ENCODE results near the gene RAI1.

RAI1 gene

DNA sequence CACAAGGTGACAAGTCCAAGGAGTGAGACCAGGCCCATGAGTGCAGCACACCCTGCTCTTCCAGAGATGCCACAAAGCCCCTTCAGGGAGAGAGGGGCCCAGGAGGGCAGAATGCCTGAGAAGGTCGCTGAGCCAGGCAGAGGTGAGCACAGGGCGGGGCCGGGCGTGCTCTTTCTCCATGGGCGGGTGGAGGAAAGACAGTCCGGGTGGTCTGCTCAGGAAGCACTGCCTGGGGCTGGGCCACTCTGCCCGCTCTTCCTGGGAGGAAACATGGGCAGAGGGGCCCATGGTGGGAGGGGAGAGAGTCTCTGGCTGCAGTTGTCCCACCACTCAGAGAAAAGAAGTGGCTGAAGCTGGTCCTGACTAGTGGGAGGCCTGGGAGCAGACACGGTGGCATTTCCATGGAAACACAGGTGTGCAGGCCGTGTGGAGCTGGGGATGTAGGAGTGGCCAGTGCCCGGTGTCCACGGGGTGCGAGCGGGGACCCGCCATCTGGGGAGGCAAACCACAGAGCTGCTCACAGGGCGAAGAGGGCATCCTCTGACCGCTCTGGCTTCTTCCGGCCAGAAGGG, 165.9 kb downstream of the RAI1 start:
- no peak overlapping the region for H3K4me2 ChIP-seq (ENCODE audit: low read length, poor library complexity, severe bottlenecking)
- no peak overlapping the region for H3K14ac ChIP-seq (ENCODE audit: low read length in 2 of 2)
- WGBS, result 82% methylated on average over 17 of the region's 17 CpGs
- H4K91ac ChIP-seq (ENCODE audit: low read length), result no peak overlapping the region
- H2AK5ac ChIP-seq (ENCODE audit: low read length, severe bottlenecking), result no peak overlapping the region
- peaks cover 32% of the 10 kb centered on the region for H3K4me1 ChIP-seq (ENCODE audit: control insufficient read depth, insufficient read depth, low read depth, low read length)
- H2AFZ ChIP-seq (ENCODE audit: low read depth, low read length), result no peak overlapping the region
- no peak for DNase-seq
- no peak overlapping the region for H3K27ac ChIP-seq (ENCODE audit: low read length, poor library complexity, severe bottlenecking)
- H3K27me3 ChIP-seq (ENCODE audit: control insufficient read depth in 1 of 2, insufficient read depth in 1 of 2, low read length in 2 of 2), result no peaks in the 10 kb centered on the region
- H3K79me1 ChIP-seq (replicated peaks; ENCODE audit: low read length, poor library complexity, severe bottlenecking), result no peaks in the 10 kb centered on the region
- no peak overlapping the region for H2BK120ac ChIP-seq (ENCODE audit: low read depth, low read length)
- no peak overlapping the region for H2BK12ac ChIP-seq (ENCODE audit: low read length in 2 of 2)
- H3K9me3 ChIP-seq (ENCODE audit: control insufficient read depth, low read length), result no peaks in the 10 kb centered on the region
- no peak overlapping the region for H3K9ac ChIP-seq (ENCODE audit: low read length)
- peaks cover 15 to 49% of the 10 kb centered on the region in 2 experiments for H3K36me3 ChIP-seq (ENCODE audit: control insufficient read depth in 1 of 2, insufficient read depth in 2 of 2, low read depth in 1 of 2, low read length in 2 of 2)
- H2BK5ac ChIP-seq (ENCODE audit: low read depth, low read length, poor library complexity, severe bottlenecking), result no peak overlapping the region
- no peak overlapping the region for H4K8ac ChIP-seq (ENCODE audit: low read length)
- no peak overlapping the region for H3K23ac ChIP-seq (ENCODE audit: low read length in 2 of 2)
- H3K18ac ChIP-seq (ENCODE audit: low read depth in 1 of 2, low read length in 2 of 2), result no peak overlapping the region
- no peak overlapping the region for H3K4ac ChIP-seq (ENCODE audit: low read depth in 1 of 2, low read length in 2 of 2)
- H3K4me3 ChIP-seq (ENCODE audit: insufficient read depth in 1 of 2, low read depth in 1 of 2, low read length in 2 of 2), result peak overlapping the region in 1 of 2 experiments; percentile 14
- no peak overlapping the region for H2BK15ac ChIP-seq (ENCODE audit: low read depth, poor library complexity, severe bottlenecking)

GRCh38 chr17:17847726-17848125, 166.5 kb downstream of the RAI1 start:
- no peak overlapping the region for H3K4me3 ChIP-seq (ENCODE audit: insufficient read depth in 1 of 2, low read depth in 1 of 2, low read length in 2 of 2)
- DNase-seq, result no peak
- peaks cover 15 to 52% of the 10 kb centered on the region in 2 experiments for H3K36me3 ChIP-seq (ENCODE audit: control insufficient read depth in 1 of 2, insufficient read depth in 2 of 2, low read depth in 1 of 2, low read length in 2 of 2)
- no peak overlapping the region for H2BK15ac ChIP-seq (ENCODE audit: low read depth, poor library complexity, severe bottlenecking)
- H3K79me1 ChIP-seq (replicated peaks; ENCODE audit: low read length, poor library complexity, severe bottlenecking), result no peaks in the 10 kb centered on the region
- no peak overlapping the region for H3K14ac ChIP-seq (ENCODE audit: low read length in 2 of 2)
- H3K27ac ChIP-seq (ENCODE audit: low read length, poor library complexity, severe bottlenecking), result no peak overlapping the region
- no peak overlapping the region for H3K4me2 ChIP-seq (ENCODE audit: low read length, poor library complexity, severe bottlenecking)
- no peaks in the 10 kb centered on the region for H3K9me3 ChIP-seq (ENCODE audit: control insufficient read depth, low read length)
- no peak overlapping the region for H2AK5ac ChIP-seq (ENCODE audit: low read length, severe bottlenecking)
- H2BK120ac ChIP-seq (ENCODE audit: low read depth, low read length), result no peak overlapping the region
- H3K18ac ChIP-seq (ENCODE audit: low read depth in 1 of 2, low read length in 2 of 2), result no peak overlapping the region
- no peak overlapping the region for H2BK12ac ChIP-seq (ENCODE audit: low read length in 2 of 2)
- H3K4ac ChIP-seq (ENCODE audit: low read depth in 1 of 2, low read length in 2 of 2), result no peak overlapping the region
- H3K27me3 ChIP-seq (ENCODE audit: control insufficient read depth in 1 of 2, insufficient read depth in 1 of 2, low read length in 2 of 2), result no peaks in the 10 kb centered on the region
- no peak overlapping the region for H4K8ac ChIP-seq (ENCODE audit: low read length)
- no peak overlapping the region for H3K23ac ChIP-seq (ENCODE audit: low read length in 2 of 2)
- peaks cover 32% of the 10 kb centered on the region for H3K4me1 ChIP-seq (ENCODE audit: control insufficient read depth, insufficient read depth, low read depth, low read length)
- H4K91ac ChIP-seq (ENCODE audit: low read length), result no peak overlapping the region
- H3K9ac ChIP-seq (ENCODE audit: low read length), result no peak overlapping the region
- WGBS, result 96% methylated on average over 2 of the region's 5 CpGs
- H2BK5ac ChIP-seq (ENCODE audit: low read depth, low read length, poor library complexity, severe bottlenecking), result no peak overlapping the region
- H2AFZ ChIP-seq (ENCODE audit: low read depth, low read length), result no peak overlapping the region

DNA sequence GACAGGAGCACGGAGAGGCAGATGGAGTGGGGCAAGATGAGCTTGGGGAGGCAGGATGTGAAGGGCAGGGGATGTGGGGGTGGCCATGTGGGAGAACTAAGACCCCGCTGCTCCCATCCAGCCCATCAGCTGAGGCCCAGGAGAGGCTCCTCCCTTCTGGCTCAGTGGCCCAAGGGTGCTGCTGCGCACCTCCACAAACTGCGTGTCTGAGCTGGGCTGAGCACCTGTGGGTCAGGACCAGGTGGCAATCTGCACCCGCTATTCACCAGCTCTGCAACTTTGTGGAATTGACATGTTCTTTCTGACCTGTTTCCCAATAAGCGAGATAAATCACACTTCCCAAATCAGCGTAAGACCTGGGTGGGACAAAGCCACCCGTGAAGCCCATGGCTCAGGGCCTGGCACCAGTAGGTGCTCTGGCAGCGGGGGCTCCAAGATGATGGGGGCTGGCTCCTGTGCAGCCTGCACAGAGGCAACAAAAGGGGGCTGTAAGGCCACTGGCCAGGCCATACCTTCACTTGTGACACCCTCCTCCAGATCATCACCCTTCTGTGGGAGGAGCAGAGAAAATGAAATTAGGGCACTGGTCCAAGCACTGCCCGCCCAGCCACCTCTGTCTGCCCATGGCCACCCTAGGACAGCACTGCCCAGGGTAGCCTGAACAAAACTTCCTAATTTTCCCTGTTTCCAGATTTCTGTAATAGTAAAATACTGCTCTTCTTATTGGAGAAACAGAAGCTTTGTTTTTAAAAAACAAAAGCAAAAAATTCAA, 167.2 kb downstream of the RAI1 start:
- Histone ChIP-seq H3K23ac (ENCODE audit: low read length in 2 of 2) (no peak overlapping the region), H3K36me3 (ENCODE audit: control insufficient read depth in 1 of 2, insufficient read depth in 2 of 2, low read depth in 1 of 2, low read length in 2 of 2) (peaks cover 19 to 54% of the 10 kb centered on the region in 2 experiments), H4K91ac (ENCODE audit: low read length) (no peak overlapping the region), H2BK5ac (ENCODE audit: low read depth, low read length, poor library complexity, severe bottlenecking) (no peak overlapping the region), H3K79me1 (replicated peaks; ENCODE audit: low read length, poor library complexity, severe bottlenecking) (no peaks in the 10 kb centered on the region), H3K27me3 (ENCODE audit: control insufficient read depth in 1 of 2, insufficient read depth in 1 of 2, low read length in 2 of 2) (no peaks in the 10 kb centered on the region), H2AK5ac (ENCODE audit: low read length, severe bottlenecking) (no peak overlapping the region), H3K9me3 (ENCODE audit: control insufficient read depth, low read length) (no peaks in the 10 kb centered on the region), H2AFZ (ENCODE audit: low read depth, low read length) (no peak overlapping the region), H2BK12ac (ENCODE audit: low read length in 2 of 2) (peak overlapping the region in 1 of 2 experiments; percentile 7), H3K4me1 (ENCODE audit: control insufficient read depth, insufficient read depth, low read depth, low read length) (peaks cover 32% of the 10 kb centered on the region), H2BK120ac (ENCODE audit: low read depth, low read length) (no peak overlapping the region), H3K4me2 (ENCODE audit: low read length, poor library complexity, severe bottlenecking) (no peak overlapping the region), H3K27ac (ENCODE audit: low read length, poor library complexity, severe bottlenecking) (no peak overlapping the region), H3K14ac (ENCODE audit: low read length in 2 of 2) (no peak overlapping the region), H3K4me3 (ENCODE audit: insufficient read depth in 1 of 2, low read depth in 1 of 2, low read length in 2 of 2) (no peak overlapping the region), H3K4ac (ENCODE audit: low read depth in 1 of 2, low read length in 2 of 2) (peak overlapping the region in 1 of 2 experiments; percentile 10), H3K18ac (ENCODE audit: low read depth in 1 of 2, low read length in 2 of 2) (no peak overlapping the region), H2BK15ac (ENCODE audit: low read depth, poor library complexity, severe bottlenecking) (no peak overlapping the region), H4K8ac (ENCODE audit: low read length) (no peak overlapping the region), H3K9ac (ENCODE audit: low read length) (peak overlapping the region; percentile 67)
- 94% methylated on average over 10 of the region's 10 CpGs for WGBS
- no peak for DNase-seq

- Histone ChIP-seq H3K27me3 (ENCODE audit: control insufficient read depth in 1 of 2, insufficient read depth in 1 of 2, low read length in 2 of 2) (no peaks in the 10 kb centered on the region), H2BK15ac (ENCODE audit: low read depth, poor library complexity, severe bottlenecking) (peak overlapping the region; percentile 46), H3K9ac (ENCODE audit: low read length) (peak overlapping the region; percentile 67), H2BK5ac (ENCODE audit: low read depth, low read length, poor library complexity, severe bottlenecking) (no peak overlapping the region), H3K4ac (ENCODE audit: low read depth in 1 of 2, low read length in 2 of 2) (peak overlapping the region in 1 of 2 experiments; percentile 37), H3K79me1 (replicated peaks; ENCODE audit: low read length, poor library complexity, severe bottlenecking) (no peaks in the 10 kb centered on the region), H4K8ac (ENCODE audit: low read length) (peak overlapping the region; percentile 57), H3K4me2 (ENCODE audit: low read length, poor library complexity, severe bottlenecking) (no peak overlapping the region), H3K36me3 (ENCODE audit: control insufficient read depth in 1 of 2, insufficient read depth in 2 of 2, low read depth in 1 of 2, low read length in 2 of 2) (peaks cover 19 to 54% of the 10 kb centered on the region in 2 experiments), H4K91ac (ENCODE audit: low read length) (peak overlapping the region; percentile 76), H3K4me3 (ENCODE audit: insufficient read depth in 1 of 2, low read depth in 1 of 2, low read length in 2 of 2) (no peak overlapping the region), H3K9me3 (ENCODE audit: control insufficient read depth, low read length) (no peaks in the 10 kb centered on the region), H3K23ac (ENCODE audit: low read length in 2 of 2) (no peak overlapping the region), H3K18ac (ENCODE audit: low read depth in 1 of 2, low read length in 2 of 2) (peak overlapping the region; percentile 69), H3K14ac (ENCODE audit: low read length in 2 of 2) (no peak overlapping the region), H2BK12ac (ENCODE audit: low read length in 2 of 2) (peak overlapping the region in 1 of 2 experiments; percentile 84), H3K27ac (ENCODE audit: low read length, poor library complexity, severe bottlenecking) (peak overlapping the region; percentile 64), H2BK120ac (ENCODE audit: low read depth, low read length) (no peak overlapping the region), H3K4me1 (ENCODE audit: control insufficient read depth, insufficient read depth, low read depth, low read length) (peaks cover 32% of the 10 kb centered on the region), H2AK5ac (ENCODE audit: low read length, severe bottlenecking) (peak overlapping the region; percentile 87), H2AFZ (ENCODE audit: low read depth, low read length) (no peak overlapping the region)
- 94% methylated on average over 5 of the region's 5 CpGs for WGBS
- no peak for DNase-seq
Measured at GRCh38 chr17:17849147-17849820, 168.0 kb downstream of the RAI1 start.
